Endothelial cell of umbilical vein (primary cell): ENCODE measurements around the gene PPP3CA. TPM values are rescaled to one million over a fixed set of nuclear protein-coding genes. Genes with fewer than 3 reads are reported as not detected.

ENCODE experiments used
- BruUV-seq: library from RNA; stranded (reverse); fragments of 400-500 nt; replicated peaks from 2 replicates; lab custom pipeline; 2021; lab: Mats Ljungman, UMichigan
- CTCF ChIA-PET: fragments of 300-600, 350-600 bp; sonication (Branson Sonifier 250); formaldehyde crosslinking; loops from one replicate; lab custom pipeline; 2021; ENCODE audit warnings: antibody characterized with exemption, inconsistent platforms; lab: Charles Lee
- POLR2A ChIA-PET: fragments of 300-600, 350-600 bp; sonication (Branson Sonifier 250); formaldehyde crosslinking; loops from one replicate; lab custom pipeline; 2021; ENCODE audit warnings: antibody characterized with exemption, inconsistent platforms; lab: Charles Lee
- DNase-seq: peaks from one replicate; pipeline ENCODE4 v3.0.0-alpha.2; 2011; ENCODE audit warnings: low read depth, low spot score
- FAIRE-seq: peaks from 2 replicates; lab custom pipeline; 2011; peaks lifted over from hg19 to GRCh38; lab: Jason Lieb, UNC
- H2AFZ ChIP-seq: 2 replicates; pipeline ENCODE4 v1.6.0; 2012; ENCODE audit warnings: low read depth, low read length, control low read depth, inconsistent platforms
- H3K27ac ChIP-seq: 2 replicates; pipeline ENCODE4 v1.5.1; 2011; ENCODE audit warnings: low read depth, mild to moderate bottlenecking, control low read depth, low read length, moderate library complexity; ENCODE audit not compliant: insufficient read depth
- H3K27me3 ChIP-seq, 2 experiments: 2 replicates each; pipeline versions ENCODE4 v1.6.0 to v1.6.1; 2011; ENCODE audit warnings: low read length in 2 of 2, mixed read lengths in 1 of 2; ENCODE audit not compliant: control insufficient read depth in 2 of 2, insufficient read depth in 2 of 2
- H3K36me3 ChIP-seq, 2 experiments: 2 replicates in 1 of 2; 3 replicates in 1 of 2; pipeline ENCODE4 v1.5.1; 2011; ENCODE audit warnings: low read length in 2 of 2, mild to moderate bottlenecking in 1 of 2, moderate library complexity in 1 of 2; ENCODE audit not compliant: control insufficient read depth in 2 of 2, insufficient read depth in 2 of 2; ENCODE audit errors: extremely low read depth in 1 of 2
- H3K4me1 ChIP-seq: 3 replicates; pipeline ENCODE4 v1.5.1; 2011; ENCODE audit warnings: mild to moderate bottlenecking, low read length; ENCODE audit not compliant: control insufficient read depth, insufficient read depth; ENCODE audit errors: extremely low read depth
- H3K4me2 ChIP-seq: 2 replicates; pipeline ENCODE4 v1.6.1; 2011; ENCODE audit warnings: low read length, control low read depth, mixed read lengths; ENCODE audit not compliant: insufficient read depth
- H3K4me3 ChIP-seq, 3 experiments: fragments of 200-600 bp in 1 of 3; sonication (generic), shearing (Covaris generic) in 1 of 3; replicated peaks in 1 of 3; 2 replicates each; pipeline ENCODE4 v1.5.1; 2011 to 2016; ENCODE audit warnings: control low read depth in 3 of 3, low read length in 3 of 3, mild to moderate bottlenecking in 2 of 3, inconsistent platforms in 1 of 3, low read depth in 1 of 3, moderate library complexity in 1 of 3; ENCODE audit not compliant: insufficient read depth in 1 of 3
- H3K79me2 ChIP-seq: 2 replicates; pipeline ENCODE4 v1.6.0; 2012; ENCODE audit warnings: low read length, inconsistent platforms; ENCODE audit not compliant: control insufficient read depth, insufficient read depth
- H3K9ac ChIP-seq: replicated peaks from 2 replicates; pipeline ENCODE3; 2011; ENCODE audit warnings: low read length, control low read depth; ENCODE audit not compliant: insufficient read depth; ENCODE audit errors: extremely low read depth
- H3K9me1 ChIP-seq: replicated peaks from 3 replicates; pipeline ENCODE4 v1.6.0; 2011; ENCODE audit warnings: mild to moderate bottlenecking, low read length; ENCODE audit not compliant: control insufficient read depth, insufficient read depth; ENCODE audit errors: extremely low read depth
- H3K9me3 ChIP-seq: replicated peaks from 2 replicates; pipeline ENCODE4 v1.5.1; 2012; ENCODE audit warnings: low read length, inconsistent platforms; ENCODE audit not compliant: control insufficient read depth, insufficient read depth
- H4K20me1 ChIP-seq: replicated peaks from 2 replicates; pipeline ENCODE3; 2011; ENCODE audit warnings: mild to moderate bottlenecking, low read length; ENCODE audit not compliant: control insufficient read depth, insufficient read depth; ENCODE audit errors: extremely low read depth
- EZH2 ChIP-seq: IDR thresholded peaks from 2 replicates; pipeline ENCODE4 v1.6.1; 2012; ENCODE audit warnings: borderline replicate concordance, low read depth, mild to moderate bottlenecking, moderate library complexity, low read length, inconsistent platforms; ENCODE audit not compliant: severe bottlenecking
- FOS ChIP-seq: IDR thresholded peaks from 2 replicates; pipeline ENCODE4 v1.6.1; 2011; ENCODE audit warnings: mild to moderate bottlenecking, low read length, moderate library complexity, borderline replicate concordance; ENCODE audit not compliant: insufficient read depth
- GATA2 ChIP-seq: IDR thresholded peaks from 2 replicates; pipeline ENCODE4 v1.7.0; 2011; ENCODE audit warnings: low read depth, mild to moderate bottlenecking, moderate library complexity, mixed read lengths, low read length; ENCODE audit not compliant: insufficient read length, insufficient read depth
- JUN ChIP-seq: IDR thresholded peaks from 2 replicates; pipeline ENCODE4 v1.6.1; 2011; ENCODE audit warnings: borderline replicate concordance, low read depth; ENCODE audit not compliant: insufficient read length, insufficient read depth
- MAX ChIP-seq: IDR thresholded peaks from 2 replicates; pipeline ENCODE4 v1.6.1; 2011; ENCODE audit not compliant: insufficient read depth, insufficient read length
- MYC ChIP-seq: IDR thresholded peaks from one replicate; pipeline ENCODE4 v1.6.1; 2011; ENCODE audit warnings: mild to moderate bottlenecking, low read depth, low read length
- POLR2A ChIP-seq: IDR thresholded peaks from 2 replicates; pipeline ENCODE4 v1.6.1; 2012; ENCODE audit warnings: low read depth, mild to moderate bottlenecking, control low read depth, low read length
- POLR2AphosphoS5 ChIP-seq: IDR thresholded peaks from 2 replicates; pipeline ENCODE4 v1.6.1; 2012; ENCODE audit warnings: low read depth, mild to moderate bottlenecking, control low read depth, low read length, moderate library complexity; ENCODE audit not compliant: insufficient read depth
- dilution Hi-C: fragments of 300-500 bp; cut with MboI; formaldehyde crosslinking; loops from one replicate; pipeline ENCODE4 v1.15.0; 2019; ENCODE audit warnings: low sequenced_read_pairs; ENCODE audit not compliant: extremely low pct_ligation_motif_present
- intact Hi-C: fragments of 100-400 bp; cut with micrococcal nuclease; formaldehyde crosslinking; loops from one replicate; pipeline ENCODE4 v1.10.0; 2022
- polyA plus RNA-seq, 4 experiments: library from polyadenylated mRNA; depleted of rRNA in 3 of 4; stranded (reverse) in 3 of 4; unstranded in 1 of 4; fragments of >200 nt; gene quantifications; 2 replicates each; pipeline versions ENCODE4 v1.2.1 to v1.2.3, GENCODE V29; 2011 to 2012; ENCODE audit warnings: missing spikeins in 1 of 4
- total RNA-seq: library from RNA; stranded (reverse); gene quantifications from 2 replicates; pipeline ENCODE4 v1.2.3, GENCODE V29; 2021
- TF ChIP-seq, protein P1 (sequence below), 2 donors: IDR thresholded peaks; 1 replicate in 1 of 2; 2 replicates in 1 of 2; pipeline ENCODE4 v1.5.1; 2011; ENCODE audit warnings: low read length in 2 of 2, mild to moderate bottlenecking in 2 of 2, moderate library complexity in 2 of 2, control low read depth in 1 of 2, inconsistent platforms in 1 of 2, low read depth in 1 of 2; ENCODE audit not compliant: insufficient read depth in 1 of 2; ENCODE audit errors: extremely low read depth in 1 of 2

The PPP3CA gene
- total and polyA plus RNA-seq, 2 donors (not counting 3 experiments of a cell fraction or from before 2014, with no cell fraction given) = 7.0 to 43.3 TPM

- H3K79me2 ChIP-seq = no peaks in the 10 kb centered on the region
- peaks cover 3% of the 10 kb centered on the region for H3K4me1 ChIP-seq
- CTCF ChIA-PET = no interaction called here
- H4K20me1 ChIP-seq = no peaks in the 10 kb centered on the region
- H3K27ac ChIP-seq = no peak overlapping the region
- no peak overlapping the region for H3K4me2 ChIP-seq
- TF ChIP-seq POLR2AphosphoS5 (no peak), JUN (no peak), GATA2 (no peak), MAX (no peak), EZH2 (no peak), MYC (no peak), FOS (no peak), POLR2A (no peak)
- TF ChIP-seq, protein P1, sequence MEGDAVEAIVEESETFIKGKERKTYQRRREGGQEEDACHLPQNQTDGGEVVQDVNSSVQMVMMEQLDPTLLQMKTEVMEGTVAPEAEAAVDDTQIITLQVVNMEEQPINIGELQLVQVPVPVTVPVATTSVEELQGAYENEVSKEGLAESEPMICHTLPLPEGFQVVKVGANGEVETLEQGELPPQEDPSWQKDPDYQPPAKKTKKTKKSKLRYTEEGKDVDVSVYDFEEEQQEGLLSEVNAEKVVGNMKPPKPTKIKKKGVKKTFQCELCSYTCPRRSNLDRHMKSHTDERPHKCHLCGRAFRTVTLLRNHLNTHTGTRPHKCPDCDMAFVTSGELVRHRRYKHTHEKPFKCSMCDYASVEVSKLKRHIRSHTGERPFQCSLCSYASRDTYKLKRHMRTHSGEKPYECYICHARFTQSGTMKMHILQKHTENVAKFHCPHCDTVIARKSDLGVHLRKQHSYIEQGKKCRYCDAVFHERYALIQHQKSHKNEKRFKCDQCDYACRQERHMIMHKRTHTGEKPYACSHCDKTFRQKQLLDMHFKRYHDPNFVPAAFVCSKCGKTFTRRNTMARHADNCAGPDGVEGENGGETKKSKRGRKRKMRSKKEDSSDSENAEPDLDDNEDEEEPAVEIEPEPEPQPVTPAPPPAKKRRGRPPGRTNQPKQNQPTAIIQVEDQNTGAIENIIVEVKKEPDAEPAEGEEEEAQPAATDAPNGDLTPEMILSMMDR (IDR thresholded peaks at IDR 0.05; ENCODE audit: extremely low read depth in 1 of 2, insufficient read depth in 1 of 2, low read depth in 1 of 2, low read length in 2 of 2) = no peak
- H3K36me3 ChIP-seq = no peaks in the 10 kb centered on the region
- FAIRE-seq (no peak), DNase-seq (no peak)
- no peak overlapping the region for H3K4me3 ChIP-seq
- H3K9me1 ChIP-seq = no peaks in the 10 kb centered on the region
- POLR2A ChIA-PET = no interaction called here
- H3K9ac ChIP-seq = no peak overlapping the region
- no peaks in the 10 kb centered on the region for H3K27me3 ChIP-seq
- dilution Hi-C loops (no loop called here), intact Hi-C loops (no loop called here)
- no TSS peak for BruUV-seq
- no peak overlapping the region for H2AFZ ChIP-seq
- H3K9me3 ChIP-seq = no peaks in the 10 kb centered on the region
Observed at GRCh38 chr4:101156619-101157310, 190.6 kb downstream of the PPP3CA start.
